GM12878 (cell line): ENCODE results near the gene GPC3. TPM values are rescaled to one million over a fixed set of nuclear protein-coding genes. Genes with fewer than 3 reads are reported as not detected.
A peak's percentile ranks its signal among the peaks of the same experiment; 100 is the strongest.

Experiments used
- ATAC-seq: fragments of 200-7000 bp; cut with Tn5 transposase; 3 replicates; pipeline ENCODE4 v1.9.1; 2020; ENCODE audit warnings: mild to moderate bottlenecking, moderate library complexity
- BruUV-seq: library from RNA; stranded (reverse); fragments of 400-500 nt; replicated peaks from 2 replicates; lab custom pipeline; 2021; lab: Mats Ljungman, UMichigan
- CTCF ChIA-PET: fragments of 300-600 bp; sonication (Branson Sonifier 250); formaldehyde crosslinking; extraction: SDS; loops from one replicate; lab custom pipeline; 2021; ENCODE audit warnings: inconsistent platforms; lab: Yijun Ruan, JAX
- POLR2A ChIA-PET: fragments of 350-600 bp; formaldehyde crosslinking; extraction: SDS; loops from one replicate; lab custom pipeline; 2021; ENCODE audit warnings: inconsistent platforms; lab: Charles Lee
- RAD21 ChIA-PET: fragments of 300-600 bp; sonication (Branson Sonifier 250); formaldehyde crosslinking; loops from one replicate; lab custom pipeline; 2023; ENCODE audit warnings: antibody characterized with exemption; ENCODE audit not compliant: unreplicated experiment; lab: Charles Lee
- SMC1A ChIA-PET: fragments of 300-600 bp; sonication (Branson Sonifier 250); formaldehyde crosslinking; loops from one replicate; lab custom pipeline; 2023; ENCODE audit not compliant: unreplicated experiment, uncharacterized antibody; lab: Charles Lee
- DNase-seq: peaks from one replicate; pipeline ENCODE4 v3.0.0-alpha.2; 2011; ENCODE audit warnings: low read depth, low spot score
- FAIRE-seq: peaks from 3 replicates; lab custom pipeline; 2011; peaks lifted over from hg19 to GRCh38; lab: Jason Lieb, UNC
- H2AFZ ChIP-seq: 2 replicates; pipeline ENCODE4 v1.6.0; 2011; ENCODE audit warnings: low read depth, low read length, control low read depth; ENCODE audit not compliant: control insufficient read depth
- H3K27ac ChIP-seq: 2 replicates; pipeline ENCODE4 v1.5.1; 2011; ENCODE audit warnings: control low read depth; ENCODE audit not compliant: control insufficient read depth, insufficient read depth
- H3K27me3 ChIP-seq, 2 experiments: replicated peaks in 1 of 2; 2 replicates each; pipeline versions ENCODE4 v1.6.0 to v1.6.1; 2011; ENCODE audit warnings: low read length in 1 of 2; ENCODE audit not compliant: control insufficient read depth in 2 of 2, insufficient read depth in 2 of 2
- H3K36me3 ChIP-seq, 2 experiments: 2 replicates each; pipeline ENCODE4 v1.5.1; 2011; ENCODE audit warnings: low read length in 1 of 2; ENCODE audit not compliant: control insufficient read depth in 2 of 2, insufficient read depth in 2 of 2
- H3K4me1 ChIP-seq: 2 replicates; pipeline ENCODE4 v1.6.1; 2011; ENCODE audit warnings: mild to moderate bottlenecking, low read length, moderate library complexity, mixed read lengths; ENCODE audit not compliant: control insufficient read depth, insufficient read depth
- H3K4me2 ChIP-seq: 2 replicates; pipeline ENCODE4 v1.6.0; 2011; ENCODE audit warnings: control low read depth; ENCODE audit not compliant: control insufficient read depth, insufficient read depth
- H3K4me3 ChIP-seq: fragments of 200-600 bp; sonication (generic); 2 replicates; pipeline ENCODE4 v1.5.1; 2016
- H3K79me2 ChIP-seq: 2 replicates; pipeline ENCODE4 v1.6.0; 2011; ENCODE audit warnings: low read length; ENCODE audit not compliant: control insufficient read depth, insufficient read depth
- H3K9ac ChIP-seq: 2 replicates; pipeline ENCODE4 v1.8.0; 2011; ENCODE audit warnings: low read length, control low read depth, mixed read lengths; ENCODE audit not compliant: control insufficient read depth, insufficient read depth
- H3K9me3 ChIP-seq: replicated peaks from 3 replicates; pipeline ENCODE4 v1.5.1; 2011; ENCODE audit warnings: mild to moderate bottlenecking, low read length; ENCODE audit not compliant: control insufficient read depth, insufficient read depth
- H4K20me1 ChIP-seq: 2 replicates; pipeline ENCODE4 v1.6.0; 2011; ENCODE audit not compliant: control insufficient read depth, insufficient read depth
- ASH2L ChIP-seq: fragments of 300-600, 200-600 bp; sonication (generic); IDR thresholded peaks from 2 replicates; pipeline ENCODE4 v1.6.1; 2017; ENCODE audit warnings: low read depth, mild to moderate bottlenecking, borderline replicate concordance
- BCL11A ChIP-seq: IDR thresholded peaks from 2 replicates; pipeline ENCODE4 v1.6.1; 2011; ENCODE audit warnings: low read depth, low read length
- EP300 ChIP-seq, 2 experiments: fragments of 150-350 bp in 1 of 2; IDR thresholded peaks; 2 replicates each; pipeline ENCODE4 v1.6.1; 2011 to 2012; ENCODE audit warnings: low read depth in 2 of 2, low read length in 2 of 2, borderline replicate concordance in 1 of 2, improper control_type of control experiment in 1 of 2, inconsistent platforms in 1 of 2; ENCODE audit not compliant: control insufficient read depth in 1 of 2
- ESRRA ChIP-seq: IDR thresholded peaks from 2 replicates; pipeline ENCODE4 v1.6.1; 2012; ENCODE audit warnings: mild to moderate bottlenecking, low read length, improper control_type of control experiment
- EZH2 ChIP-seq: IDR thresholded peaks from 2 replicates; pipeline ENCODE4 v1.6.1; 2012; ENCODE audit warnings: low read depth, mild to moderate bottlenecking, control low read depth, inconsistent platforms, low read length, borderline replicate concordance; ENCODE audit not compliant: control insufficient read depth
- FOXK2 ChIP-seq: fragments of 450-650 bp; IDR thresholded peaks from 2 replicates; pipeline ENCODE4 v1.6.1; 2017; ENCODE audit warnings: mild to moderate bottlenecking, moderate library complexity
- HDGF ChIP-seq: fragments of 450-650 bp; IDR thresholded peaks from 2 replicates; pipeline ENCODE4 v1.6.1; 2016; ENCODE audit warnings: antibody characterized with exemption
- IKZF1 ChIP-seq: fragments of 450-650 bp; conservative IDR thresholded peaks from 2 replicates; pipeline ENCODE4 v1.6.1; 2017; ENCODE audit warnings: antibody characterized with exemption, mild to moderate bottlenecking
- JUNB ChIP-seq: IDR thresholded peaks from 2 replicates; pipeline ENCODE4 v1.6.1; 2016; ENCODE audit warnings: antibody characterized with exemption, mild to moderate bottlenecking
- JUND ChIP-seq: IDR thresholded peaks from 2 replicates; pipeline ENCODE4 v1.6.1; 2012; ENCODE audit warnings: low read depth, mild to moderate bottlenecking, low read length, improper control_type of control experiment, moderate library complexity
- MEF2B ChIP-seq: fragments of 450-650 bp; IDR thresholded peaks from 2 replicates; pipeline ENCODE4 v1.6.1; 2018; ENCODE audit warnings: mild to moderate bottlenecking, moderate library complexity; ENCODE audit not compliant: partially characterized antibody, poor library complexity, severe bottlenecking
- RELB ChIP-seq: fragments of 450-650 bp; IDR thresholded peaks from 2 replicates; pipeline ENCODE4 v1.6.1; 2017; ENCODE audit warnings: low read depth, mild to moderate bottlenecking, moderate library complexity
- SPI1 ChIP-seq: IDR thresholded peaks from 2 replicates; pipeline ENCODE4 v1.6.1; 2011; ENCODE audit warnings: low read depth, mild to moderate bottlenecking, low read length, moderate library complexity, borderline replicate concordance; ENCODE audit not compliant: insufficient read depth
- TAF1 ChIP-seq: IDR thresholded peaks from 2 replicates; pipeline ENCODE4 v1.6.1; 2011; ENCODE audit warnings: mild to moderate bottlenecking, low read depth, low read length, borderline replicate concordance
- TBL1XR1 ChIP-seq: IDR thresholded peaks from 2 replicates; pipeline ENCODE4 v1.6.1; 2012; ENCODE audit warnings: low read depth, low read length, improper control_type of control experiment
- ZNF217 ChIP-seq: fragments of 450-650 bp; IDR thresholded peaks from 2 replicates; pipeline ENCODE4 v1.6.1; 2017; ENCODE audit warnings: antibody characterized with exemption, mild to moderate bottlenecking
- ZZZ3 ChIP-seq: IDR thresholded peaks from 2 replicates; pipeline ENCODE4 v1.6.1; 2011; ENCODE audit warnings: low read depth; ENCODE audit not compliant: control insufficient read depth, insufficient read length
- WGBS: methylation state at CpG from one replicate; pipeline ENCODE4 v1.1.6; 2016; ENCODE audit warnings: low lambda C conversion rate; ENCODE audit not compliant: insufficient replicate concordance, insufficient coverage; ENCODE audit errors: missing lambda C conversion rate; 5-methylcytosine and 5-hydroxymethylcytosine counted together
- in situ Hi-C: fragments of 300-500 bp; cut with MboI; formaldehyde crosslinking; loops from 9 replicates; pipeline ENCODE4 v1.14.3; 2018; ENCODE audit warnings: mixed read lengths
- intact Hi-C: fragments of 100-400 bp; cut with micrococcal nuclease; formaldehyde crosslinking; loops from one replicate; pipeline ENCODE4 v1.14.2; 2022; ENCODE audit not compliant: unreplicated experiment
- polyA plus RNA-seq, 11 experiments: library from polyadenylated mRNA; depleted of rRNA in 4 of 11; unstranded in 6 of 11; stranded (reverse) in 5 of 11; fragments of >200 nt; fragmentation: Nextera tagmentation in 4 of 11; fragmentation: Illumina TruSeq in 1 of 11; extraction: Ambion mirVana in 4 of 11; extraction: Trizol in 1 of 11; gene quantifications; 1 replicate in 1 of 11; 2 replicates in 10 of 11; pipeline versions ENCODE4 v1.2.1 to v1.2.3, GENCODE V29; 2011 to 2016; ENCODE audit warnings: inconsistent platforms in 2 of 11, missing spikeins in 2 of 11, low read depth in 1 of 11
- total RNA-seq, 4 experiments: library from RNA; depleted of rRNA in 3 of 4; stranded (reverse); fragments of >200 nt in 3 of 4; fragmentation: Illumina TruSeq in 1 of 4; extraction: Trizol in 1 of 4; gene quantifications; 2 replicates each; pipeline versions ENCODE4 v1.2.1 to v1.2.3, GENCODE V29; 2013 to 2021

The GPC3 gene
- total and polyA plus RNA-seq, 10 of the 15 experiments (the other 5 are each of a cell fraction or from before 2014, with no cell fraction given) = 0.09 to 0.82 TPM; not detected in 8

- TF ChIP-seq EZH2 = no peak
Observed at GRCh38 chrX:133747196-133747595, 238.2 kb downstream of the GPC3 start (continued).

- Histone ChIP-seq H3K4me2 (no peak overlapping the region), H3K4me1 (no peaks in the 10 kb centered on the region), H4K20me1 (no peaks in the 10 kb centered on the region), H3K79me2 (no peaks in the 10 kb centered on the region), H3K4me3 (no peak overlapping the region), H2AFZ (no peak overlapping the region), H3K27me3 (no peaks in the 10 kb centered on the region; a peak in 1 of 4 replicates), H3K27ac (no peak overlapping the region), H3K9me3 (no peaks in the 10 kb centered on the region), H3K9ac (no peak overlapping the region), H3K36me3 (no peaks in the 10 kb centered on the region)
- intact Hi-C loops = no loop called here
- FAIRE-seq = no peak
- no peak for TF ChIP-seq JUND
- no peak for TF ChIP-seq ESRRA
- no peak for TF ChIP-seq HDGF
- no peak for TF ChIP-seq JUNB
- no peak for TF ChIP-seq ASH2L
- TF ChIP-seq EP300 (IDR thresholded peaks at IDR 0.05; ENCODE audit: borderline replicate concordance in 1 of 2, control insufficient read depth in 1 of 2, low read depth in 2 of 2, low read length in 2 of 2) = no peak
- no peak for TF ChIP-seq RELB
- no peak for TF ChIP-seq MEF2B
- TF ChIP-seq TBL1XR1 = no peak
- no peak for TF ChIP-seq ZZZ3
- no peak for TF ChIP-seq BCL11A
- no peak for TF ChIP-seq SPI1
- TF ChIP-seq ZNF217 = no peak
- TF ChIP-seq TAF1 = no peak
- TF ChIP-seq IKZF1 = no peak
- TF ChIP-seq FOXK2 = no peak
- 0% methylated on average over 1 of the region's 1 CpG for WGBS
- ChIA-PET RAD21 (no interaction called here), POLR2A (no interaction called here), SMC1A (no interaction called here), CTCF (interaction anchor here (0.6 kb wide), 2 partner anchors 279 to 503 kb away, joined by 3 read pairs; no protein-coding TSS in a partner anchor)
- in situ Hi-C loops = no loop called here
- ATAC-seq = peak; percentile 54; the same call in 2 of the 3 replicates
- no peak for DNase-seq
- no TSS peak for BruUV-seq
Observed at GRCh38 chrX:133746593-133746992, 238.8 kb downstream of the GPC3 start.
